HG03135 (cell line): ENCODE results near the gene BAIAP2L2.
"Not testable (repeated sequence)": the region's sequence is repeated elsewhere in the genome, so short reads cannot be mapped to it uniquely, and the experiment has no call there.

ENCODE experiments used
- ATAC-seq: cut with Tn5 transposase; IDR thresholded peaks from one replicate; pipeline ENCODE4 v1.9.1; 2021; ENCODE audit warnings: mild to moderate bottlenecking, moderate library complexity; ENCODE audit not compliant: unreplicated experiment

BAIAP2L2 gene

DNA sequence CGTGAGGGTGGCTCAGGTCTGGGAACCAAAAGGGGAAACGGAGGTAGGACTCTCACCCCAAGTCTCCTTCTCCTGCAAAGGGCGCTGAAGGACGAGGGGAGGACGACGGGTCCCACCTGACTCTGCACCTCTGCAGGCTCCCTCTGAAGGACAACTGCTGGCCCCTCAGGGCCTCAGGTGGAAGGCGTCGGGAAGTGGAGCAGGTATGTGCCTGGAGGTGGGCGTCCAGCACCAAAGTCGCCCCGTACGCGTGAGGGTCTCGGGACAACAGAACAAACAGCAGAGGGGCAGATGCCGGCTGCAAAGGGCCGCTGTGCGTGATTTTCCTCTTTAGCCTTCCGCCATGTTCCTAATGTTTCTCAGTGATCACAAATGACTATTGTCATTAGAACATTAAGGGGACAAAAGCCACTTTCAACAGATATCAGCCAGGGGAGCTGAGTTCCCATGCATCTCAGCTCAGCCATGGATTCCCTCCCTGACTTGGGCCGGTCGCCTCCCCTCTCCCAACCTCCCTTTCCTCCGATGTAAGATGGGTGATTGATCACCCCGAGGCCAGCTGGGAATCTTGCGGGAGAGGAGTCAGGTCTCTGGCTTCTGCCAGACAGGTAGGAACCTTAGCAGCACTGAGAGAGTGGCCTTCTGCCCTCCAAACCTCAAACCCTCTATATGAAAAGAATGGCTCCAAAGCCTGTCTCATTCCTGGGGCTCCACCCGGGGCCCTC is 27.3 kb downstream of the BAIAP2L2 start:
- no peak for ATAC-seq

DNA sequence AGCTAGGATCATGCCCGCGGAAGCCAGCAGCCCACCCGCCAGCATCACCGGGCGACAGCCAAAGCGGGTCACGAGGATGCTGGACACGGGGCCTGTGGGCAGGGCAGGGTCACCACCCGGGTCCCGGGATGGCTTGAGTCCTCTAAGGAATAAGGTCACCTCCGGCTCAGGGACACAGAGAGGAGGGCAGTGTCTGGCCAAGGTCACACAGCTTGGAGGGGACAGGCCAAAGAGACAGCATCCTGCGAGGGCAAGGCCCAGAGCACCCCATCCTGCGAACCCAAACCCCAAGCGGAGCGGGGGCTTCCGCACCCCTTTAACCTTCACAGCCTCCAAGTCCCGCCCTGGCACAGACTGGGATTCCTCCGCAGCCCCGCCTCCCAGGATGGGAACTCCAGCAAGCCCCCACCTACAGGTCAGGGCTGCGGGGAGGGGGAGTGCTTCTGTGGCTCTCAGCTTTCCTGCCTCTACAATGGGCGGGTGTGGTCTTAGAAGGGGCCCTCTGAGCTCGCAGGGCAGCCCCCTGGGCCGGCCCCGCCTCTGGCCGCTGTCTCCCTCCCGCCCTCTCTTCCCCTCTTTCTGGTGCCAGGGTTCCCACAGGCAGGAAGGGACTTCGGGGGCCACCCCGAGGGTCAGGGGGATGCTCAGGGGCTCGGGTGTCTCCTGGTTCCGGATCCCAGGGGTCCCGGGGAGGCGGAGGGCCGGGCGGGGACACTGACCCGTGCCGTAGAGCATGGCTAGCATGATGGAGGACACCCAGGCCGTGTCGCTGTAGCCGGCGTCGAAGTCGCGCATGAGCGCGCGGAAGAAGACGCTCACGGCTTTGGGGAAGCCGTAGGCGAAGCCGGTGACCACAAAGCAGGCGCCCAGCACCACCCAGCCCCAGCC is 28.3 kb downstream of the BAIAP2L2 start:
- no peak for ATAC-seq

DNA sequence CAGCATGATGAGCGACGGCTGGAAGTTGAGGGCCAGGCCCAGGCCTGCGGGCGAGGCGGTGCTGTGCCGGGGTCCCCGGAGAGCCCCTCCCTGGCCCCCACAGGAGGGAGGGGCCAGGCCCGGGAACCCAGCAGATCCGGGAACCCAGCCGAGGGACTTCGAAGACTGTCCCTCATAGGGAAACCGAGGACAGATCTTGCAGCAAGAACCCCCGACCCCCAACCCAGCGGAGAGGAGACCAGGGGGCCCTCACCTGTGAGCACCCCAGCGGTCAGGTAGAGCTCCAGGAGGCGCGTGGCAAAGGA is 28.9 kb downstream of the BAIAP2L2 start:
- no peak for ATAC-seq

DNA sequence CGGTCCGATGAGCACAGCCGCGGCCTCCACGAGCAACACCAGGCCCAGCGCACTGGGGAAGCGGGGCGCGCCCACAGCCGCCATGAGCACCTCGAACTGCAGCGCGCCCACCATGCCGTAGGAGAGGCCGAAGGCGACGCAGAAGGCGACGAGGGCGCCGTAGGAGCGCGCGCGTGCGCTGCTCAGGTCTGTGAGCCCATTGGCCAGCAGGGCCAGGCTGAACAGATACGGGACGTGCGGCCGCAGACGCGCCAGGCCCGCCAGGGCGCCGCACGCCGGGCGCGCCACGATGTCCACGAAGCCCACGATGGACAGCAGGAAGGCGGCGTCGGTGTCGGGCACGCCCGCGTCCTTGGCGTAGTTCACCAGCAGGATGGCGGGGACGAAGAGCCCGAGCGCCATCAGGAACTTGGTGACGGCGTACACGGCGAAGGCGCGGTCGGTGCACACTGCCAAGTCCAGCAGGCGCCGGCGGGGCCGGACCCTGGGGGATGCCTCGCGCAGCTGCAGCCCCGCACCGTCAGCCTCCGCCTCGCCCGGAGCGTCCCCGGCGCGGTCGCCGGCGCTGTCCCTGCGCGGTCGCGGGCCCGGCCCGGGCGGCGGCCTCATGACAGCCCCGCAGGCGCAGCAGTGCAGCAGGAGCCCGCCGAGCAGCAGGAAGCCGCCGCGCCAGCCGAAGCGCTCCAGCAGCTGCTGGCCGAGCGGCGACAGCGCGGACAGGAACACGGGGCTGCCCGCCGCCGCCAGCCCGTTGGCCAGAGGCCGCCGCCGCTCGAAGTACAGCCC is 29.4 kb downstream of the BAIAP2L2 start:
- no peak for ATAC-seq

DNA sequence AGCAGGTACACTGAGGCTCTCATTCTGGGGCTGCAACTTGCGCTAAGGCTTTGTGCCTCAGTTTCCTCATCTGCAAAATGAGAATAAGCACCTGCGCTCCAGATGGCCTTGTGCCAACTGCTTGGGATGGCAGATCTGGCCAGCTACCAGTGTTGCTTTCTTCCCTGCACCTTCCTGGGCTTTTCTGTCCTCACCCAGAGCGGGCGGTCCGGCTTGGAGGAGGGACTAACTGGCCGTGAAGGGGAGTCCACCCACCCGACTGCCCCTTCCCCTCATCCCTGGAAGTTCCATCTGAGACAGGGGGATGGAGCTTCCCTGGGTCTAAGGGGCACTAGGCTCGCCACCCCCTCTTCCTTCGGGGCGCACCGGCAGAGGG is 30.0 kb downstream of the BAIAP2L2 start:
- no peak for ATAC-seq

DNA sequence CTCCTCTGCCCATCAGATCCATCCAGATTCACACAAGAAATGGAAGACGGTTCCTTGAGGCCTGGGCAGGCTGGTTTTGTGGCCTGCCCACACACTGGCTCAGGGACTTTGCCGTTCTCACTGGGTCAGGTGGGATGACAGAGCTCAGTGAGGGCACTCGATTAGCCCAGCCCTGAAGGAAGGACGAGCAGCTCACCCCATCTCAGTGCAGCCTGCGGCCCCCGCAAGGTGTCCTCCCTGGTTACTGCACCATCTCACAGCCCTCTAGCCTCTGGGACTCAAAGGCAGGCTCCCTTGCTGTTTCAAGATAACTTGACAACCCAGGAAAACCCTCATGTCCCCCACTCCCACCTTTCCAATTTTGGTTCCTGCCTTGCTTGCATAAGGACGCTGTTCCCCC is 30.7 kb downstream of the BAIAP2L2 start:
- no peak for ATAC-seq

DNA sequence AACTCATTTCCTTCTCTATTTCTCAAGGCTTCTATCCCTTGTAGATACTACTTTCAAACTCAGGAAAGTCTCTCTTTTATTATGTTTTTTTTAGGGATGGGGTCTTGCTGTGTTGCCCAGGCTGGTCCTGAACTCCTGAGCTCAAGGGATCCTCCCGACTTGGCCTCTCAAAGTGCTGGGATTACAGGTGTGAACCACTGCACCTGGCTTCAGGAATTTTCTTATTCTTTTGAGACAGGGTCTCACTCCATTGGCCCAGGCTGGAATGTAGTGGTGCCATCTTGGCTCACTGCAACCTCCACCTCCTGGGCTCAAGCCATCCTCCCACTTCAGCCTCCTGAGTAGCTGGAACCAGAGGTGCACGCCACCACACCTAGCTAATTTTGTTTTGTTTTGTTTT is 31.3 kb downstream of the BAIAP2L2 start:
- not testable (repeated sequence) for ATAC-seq

DNA sequence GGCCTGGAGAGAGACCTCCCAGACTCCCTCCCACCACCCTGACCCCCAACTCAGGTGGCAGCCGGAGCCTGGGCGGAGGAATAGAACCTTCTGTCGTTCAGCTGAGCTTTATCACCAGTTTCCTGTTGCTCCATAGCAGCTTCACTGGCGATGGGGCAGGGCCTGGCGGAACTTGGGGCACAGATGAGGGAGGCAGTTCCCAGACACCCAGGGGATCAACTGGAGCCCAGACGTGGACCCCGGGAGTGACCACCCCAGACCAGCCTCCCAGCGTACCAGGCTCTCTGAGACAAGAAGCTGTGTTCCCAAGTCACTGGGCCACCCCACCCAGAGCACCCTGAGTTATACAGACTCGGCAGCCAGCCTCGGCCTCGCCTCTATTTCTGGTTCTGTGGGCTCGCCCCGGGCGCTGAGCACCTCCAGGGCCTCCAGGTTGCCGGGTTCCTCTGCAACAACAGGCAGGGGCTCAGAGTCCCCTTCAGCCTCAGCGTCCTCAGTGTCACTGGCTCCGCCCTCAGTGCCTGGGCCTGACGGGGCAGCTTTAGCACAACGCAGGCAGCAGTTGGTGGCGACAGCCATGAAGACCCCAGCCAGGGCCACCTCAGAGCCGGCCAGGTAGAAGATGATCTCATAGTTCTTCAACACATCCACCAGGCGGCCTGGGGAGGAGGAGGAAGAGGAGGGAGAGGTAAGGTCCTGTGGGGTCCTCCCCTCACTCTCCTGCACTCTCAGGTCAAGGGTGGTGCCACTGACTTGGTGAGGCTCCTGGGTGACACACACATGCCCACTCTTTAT is 32.2 kb downstream of the BAIAP2L2 start:
- ATAC-seq: no peak

DNA sequence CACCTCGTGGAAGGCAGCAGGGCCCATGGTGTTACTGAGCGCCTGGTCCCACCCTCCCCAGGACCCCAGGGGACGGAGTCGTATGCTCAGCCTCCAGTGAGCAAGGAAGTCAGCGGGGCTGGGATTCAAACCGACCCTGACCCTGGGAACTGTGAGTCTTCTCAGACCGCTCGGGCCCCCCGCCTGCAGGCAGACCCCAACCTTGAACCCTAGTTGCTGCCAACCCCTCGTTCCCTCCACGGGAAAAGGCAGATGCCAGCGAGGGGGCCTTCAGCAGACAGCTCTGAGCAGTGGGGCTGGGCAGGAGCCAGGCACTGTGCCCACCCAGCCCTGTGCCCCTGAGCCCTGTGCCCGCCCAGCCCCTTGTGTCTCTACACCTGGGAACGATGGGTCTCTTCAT is 32.9 kb downstream of the BAIAP2L2 start:
- ATAC-seq: no peak

DNA sequence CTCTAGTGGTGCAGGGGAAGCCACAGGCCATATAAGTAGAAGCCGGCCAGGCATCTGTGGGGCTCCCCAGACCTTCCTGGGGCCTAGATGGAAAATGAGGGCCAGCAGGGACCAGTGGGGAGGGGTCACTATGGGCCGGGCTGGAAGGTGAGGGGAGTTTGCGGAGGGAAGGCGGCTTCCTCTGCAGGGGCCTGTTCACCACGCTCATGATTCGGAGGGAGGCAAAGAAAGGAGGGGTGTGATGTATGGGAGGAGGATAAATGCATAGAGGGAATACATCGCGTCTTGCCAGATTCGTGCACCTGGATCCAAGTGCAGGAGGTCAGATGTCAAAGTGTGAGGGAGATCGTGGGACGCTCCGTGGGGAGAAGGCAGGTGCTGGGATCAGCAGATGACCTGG is 33.4 kb downstream of the BAIAP2L2 start:
- ATAC-seq: no peak

DNA sequence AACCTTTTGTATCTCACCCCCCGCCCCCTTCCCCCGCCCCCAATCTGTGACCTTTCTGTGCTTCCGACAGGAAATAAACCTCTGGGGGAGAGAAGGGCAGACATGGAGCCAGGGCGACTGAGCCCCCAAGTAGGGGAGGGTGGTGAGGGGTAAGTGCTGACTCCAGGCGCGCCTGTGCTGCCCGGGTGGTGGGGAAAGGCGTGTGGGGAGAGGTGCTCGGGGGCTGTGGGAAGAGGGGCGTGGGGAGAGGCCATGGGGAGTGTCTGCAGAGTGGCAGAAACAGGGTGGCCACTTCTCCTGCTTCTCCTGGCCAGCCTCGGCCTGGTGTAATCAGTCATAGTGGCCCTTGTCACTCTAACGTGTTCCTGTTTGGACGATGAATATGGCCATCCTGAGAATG is 34.5 kb downstream of the BAIAP2L2 start:
- no peak for ATAC-seq

DNA sequence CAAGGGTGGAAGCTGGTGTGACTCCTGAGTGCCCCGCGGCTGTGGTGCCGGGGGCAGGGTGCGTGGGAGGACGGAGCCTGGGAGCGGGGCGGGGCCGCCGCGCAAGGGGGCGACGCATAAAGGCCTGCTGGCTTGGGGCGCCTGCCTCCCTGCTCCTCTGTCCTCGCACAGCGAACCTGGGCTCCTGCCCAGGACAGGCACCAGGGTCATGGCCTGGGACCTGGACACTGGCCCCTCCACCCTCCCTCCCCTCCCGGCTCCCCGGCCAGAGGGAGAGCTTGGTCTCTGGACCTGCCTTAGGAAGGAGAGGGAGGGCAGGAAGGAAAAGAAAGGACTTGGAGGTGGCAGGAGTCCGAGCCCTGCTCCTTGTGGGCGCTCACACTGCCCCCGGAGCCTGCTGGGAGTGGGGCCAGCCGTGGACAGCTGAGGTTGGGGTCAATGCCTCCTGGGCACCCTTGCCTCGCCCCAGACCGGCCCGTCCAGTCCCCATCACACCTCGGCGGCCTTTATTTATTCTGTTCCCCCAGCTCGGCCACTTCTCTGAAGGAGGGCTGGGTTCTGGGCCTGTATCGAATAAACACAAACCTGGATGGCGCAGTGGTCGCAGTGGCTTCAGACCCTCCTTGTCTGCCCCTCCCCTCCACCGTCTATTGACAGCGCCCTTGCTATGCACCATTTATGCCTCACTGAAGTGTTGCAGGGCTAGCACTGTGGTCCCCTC is 35.2 kb downstream of the BAIAP2L2 start:
- no peak for ATAC-seq

DNA sequence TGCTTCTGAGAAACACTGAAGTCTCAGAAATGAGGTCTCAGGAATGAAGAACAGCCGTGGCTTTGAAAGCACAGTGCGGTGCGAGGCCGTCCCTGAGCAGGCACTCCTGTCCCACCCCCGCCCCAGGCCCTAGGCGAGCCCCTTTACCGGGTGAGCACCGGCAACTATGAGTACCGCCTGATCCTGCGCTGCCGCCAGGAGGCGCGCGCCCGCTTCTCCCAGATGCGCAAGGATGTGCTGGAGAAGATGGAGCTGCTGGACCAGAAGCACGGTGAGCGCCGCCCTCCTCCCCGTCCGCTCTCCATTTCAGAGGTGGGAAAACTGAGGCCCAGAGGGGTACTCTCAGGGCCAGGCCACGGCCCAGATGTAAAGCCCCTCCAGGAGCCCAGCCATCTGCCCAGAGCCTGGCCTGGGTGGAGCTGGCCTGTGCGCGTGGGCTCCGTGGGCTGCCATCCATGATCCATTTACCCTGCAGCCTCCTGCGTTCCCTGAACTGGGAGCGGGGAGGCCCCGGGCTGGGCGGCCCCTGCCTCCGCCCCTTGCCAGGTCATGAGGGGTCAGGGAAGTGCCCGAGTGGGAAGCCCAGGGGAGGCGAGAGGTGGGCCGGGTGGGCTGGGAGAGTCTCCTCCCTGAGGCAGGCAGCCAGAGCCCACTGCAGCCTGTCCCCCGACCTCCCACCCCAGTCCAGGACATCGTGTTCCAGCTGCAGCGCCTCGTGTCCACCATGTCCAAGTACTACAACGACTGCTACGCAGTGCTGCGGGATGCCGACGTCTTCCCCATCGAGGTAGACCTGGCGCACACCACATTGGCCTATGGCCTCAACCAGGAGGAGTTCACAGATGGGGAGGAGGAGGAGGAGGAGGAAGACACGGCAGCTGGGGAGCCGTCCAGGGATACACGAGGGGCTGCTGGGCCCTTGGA is 36.0 kb downstream of the BAIAP2L2 start:
- no peak for ATAC-seq

DNA sequence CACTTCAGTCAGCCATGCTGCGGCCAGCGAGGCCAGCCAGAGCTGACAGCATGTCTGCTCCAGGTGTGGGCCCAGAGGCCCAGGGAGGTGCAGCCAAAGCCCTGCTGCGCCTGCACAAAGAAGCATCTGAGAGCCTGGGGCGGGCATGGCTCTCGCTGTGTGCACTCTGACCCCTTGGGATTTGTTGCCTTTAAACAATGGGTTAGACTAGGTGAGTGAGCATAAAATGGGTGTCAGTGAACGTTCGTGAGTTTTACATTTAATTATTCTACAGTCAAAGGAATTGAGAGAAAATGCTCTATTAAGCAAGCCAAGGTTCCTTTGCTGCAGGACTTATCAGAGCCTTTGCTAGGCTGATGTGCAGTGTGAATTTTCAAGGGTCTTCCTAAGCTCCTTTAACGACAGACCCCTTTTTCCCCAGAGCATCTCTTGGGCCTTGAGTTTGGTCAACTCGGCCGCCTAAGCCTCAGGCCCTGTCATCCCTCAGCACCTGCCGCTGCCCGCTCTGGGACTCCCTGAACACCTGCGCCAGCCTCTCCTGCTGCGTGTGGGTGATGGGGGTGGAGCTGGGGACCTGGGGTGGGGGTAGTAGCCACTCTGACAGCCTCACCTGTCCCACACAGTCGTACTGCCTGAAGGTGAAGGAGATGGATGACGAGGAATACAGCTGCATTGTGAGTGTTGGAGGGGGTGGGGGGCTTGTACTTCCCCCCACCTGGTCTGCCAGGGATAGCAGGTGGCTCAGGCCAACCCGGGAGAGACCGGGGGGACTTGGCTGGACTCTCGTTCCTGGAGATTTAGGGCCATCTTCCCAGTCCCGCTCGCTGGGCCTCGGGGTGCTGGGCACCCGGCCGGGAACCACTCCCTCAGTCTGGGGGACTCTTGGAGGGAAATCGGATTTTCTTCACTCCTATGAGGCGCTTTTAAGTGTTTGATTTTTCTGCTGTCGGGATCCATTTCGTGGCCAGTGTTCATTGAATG is 37.0 kb downstream of the BAIAP2L2 start:
- ATAC-seq: no peak

DNA sequence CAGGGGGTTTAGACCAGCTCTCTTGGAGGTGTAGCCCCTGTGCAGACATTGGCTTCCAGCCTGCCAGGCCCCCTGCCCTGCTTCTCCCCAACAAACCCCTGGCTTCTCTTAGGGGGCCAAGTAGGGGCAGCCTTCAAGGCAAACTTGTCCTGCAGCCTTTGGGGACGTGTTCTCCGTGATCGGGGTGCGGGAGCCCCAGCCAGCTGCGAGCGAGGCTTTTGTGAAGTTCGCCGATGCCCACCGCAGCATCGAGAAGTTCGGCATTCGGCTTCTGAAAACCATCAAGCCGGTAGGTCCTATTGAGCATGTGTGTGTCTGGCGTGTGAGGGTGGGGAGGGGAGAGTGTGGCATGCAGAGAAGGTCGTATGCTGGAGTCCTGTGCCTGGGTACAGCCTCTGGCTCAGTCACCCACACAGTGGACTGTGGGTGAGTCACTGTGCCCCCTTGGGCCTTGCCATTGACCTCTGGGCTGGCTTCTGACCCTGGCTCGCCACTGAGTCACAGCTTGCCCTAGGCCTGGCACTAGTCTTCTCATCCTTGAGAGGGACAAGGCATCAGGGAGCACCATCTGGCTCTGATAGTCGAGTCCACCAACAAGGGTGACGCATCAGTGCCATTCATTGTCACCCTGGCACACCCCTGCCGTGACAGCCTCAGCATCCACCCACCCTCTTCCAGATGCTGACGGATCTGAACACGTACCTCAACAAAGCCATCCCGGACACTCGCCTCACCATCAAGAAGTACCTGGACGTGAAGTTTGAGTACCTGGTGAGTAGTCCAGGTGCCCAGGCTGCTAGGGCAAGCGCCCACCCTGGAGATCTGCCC is 37.9 kb downstream of the BAIAP2L2 start:
- no peak for ATAC-seq

DNA sequence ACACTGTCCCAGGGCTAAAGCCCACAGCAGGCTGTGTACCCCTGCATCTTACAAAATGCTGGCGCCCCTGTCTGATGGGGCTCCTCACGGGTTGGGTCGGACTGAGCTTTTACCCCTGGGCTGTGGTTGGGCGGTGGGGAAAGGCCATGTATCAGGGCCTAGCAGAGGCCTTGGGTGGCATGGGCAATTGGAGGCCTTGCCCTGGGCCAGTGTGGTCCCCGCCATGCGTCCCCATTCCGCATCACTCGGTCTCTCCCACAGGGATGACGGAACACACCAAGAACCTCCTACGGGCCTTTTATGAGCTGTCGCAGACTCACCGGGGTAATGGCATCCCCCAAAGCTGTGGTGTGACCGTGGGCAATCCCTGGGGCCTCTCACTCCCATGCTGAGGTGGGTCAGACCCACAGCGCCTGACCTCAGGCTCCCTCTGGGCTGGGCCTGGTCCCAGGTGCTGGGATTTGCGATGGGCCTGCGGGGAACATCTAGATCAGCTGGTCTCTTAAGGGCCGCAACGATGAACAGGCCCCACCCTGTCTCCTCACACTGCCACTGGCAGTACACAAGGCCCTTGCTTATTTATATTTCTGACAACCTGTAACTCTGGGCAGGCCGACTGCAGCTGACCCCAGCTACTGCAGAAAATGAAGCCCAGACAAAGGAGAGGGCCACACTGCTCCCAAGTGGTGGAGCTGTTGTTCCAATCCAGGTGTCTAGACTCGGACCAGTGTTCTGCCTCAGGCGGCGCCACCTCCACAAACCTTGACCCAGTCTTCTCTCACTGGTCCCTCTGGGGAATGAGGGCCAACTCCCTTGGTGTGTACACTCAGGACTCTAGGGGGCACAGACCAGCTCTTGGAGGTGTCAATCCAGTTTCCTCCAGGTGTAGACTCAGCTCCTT is 38.8 kb downstream of the BAIAP2L2 start:
- ATAC-seq: no peak
